ENCODE results near the gene AKR1E2. TPM values are rescaled to one million over a fixed set of nuclear protein-coding genes. Genes with fewer than 3 reads are reported as not detected.

AKR1E2 gene
- total and polyA plus RNA-seq, 2 of the 8 experiments (the other 6 are each of a cell fraction or from before 2014, with no cell fraction given), result 2.6 to 3.5 TPM

DNA sequence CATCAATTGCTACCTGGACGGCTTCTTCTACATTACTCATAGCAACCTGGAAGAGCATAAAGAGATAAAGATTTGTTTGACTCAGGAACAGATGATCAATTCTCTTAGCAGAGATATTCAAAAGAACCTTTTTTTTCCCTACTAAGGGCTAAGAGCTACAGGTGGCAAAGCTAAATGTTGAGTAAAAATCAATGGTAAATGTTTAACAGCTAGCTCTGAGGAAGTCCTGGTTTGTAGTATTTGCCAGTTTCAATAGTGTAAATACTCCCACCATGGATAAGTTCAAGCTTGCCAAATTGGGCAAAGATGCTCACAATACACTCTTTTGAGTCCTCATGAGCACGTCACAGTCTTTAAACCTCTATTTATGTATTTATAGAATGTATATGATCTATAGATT, 64.0 kb downstream of the AKR1E2 start:
- Histone ChIP-seq H3K79me1 (ENCODE audit: low read depth, low read length) (no peaks in the 10 kb centered on the region), H3K27me3 (replicated peaks in 1 of 4; ENCODE audit: control insufficient read depth in 3 of 4, extremely low read depth in 1 of 4, insufficient read depth in 3 of 4, low read length in 3 of 4) (no peaks in the 10 kb centered on the region), H2AK5ac (ENCODE audit: low read depth, low read length) (no peak overlapping the region), H2BK20ac (ENCODE audit: low read length) (no peak overlapping the region), H3K27ac (ENCODE audit: low read depth, low read length) (no peak overlapping the region), H3K9me3 (ENCODE audit: insufficient read depth in 2 of 2, low read depth in 1 of 2, low read length in 1 of 2) (no peaks in the 10 kb centered on the region), H3K56ac (replicated peaks; ENCODE audit: insufficient read length, low read depth, low read length) (no peak overlapping the region), H3K23me2 (ENCODE audit: low read depth, low read length) (no peaks in the 10 kb centered on the region), H3K14ac (ENCODE audit: insufficient read length) (no peak overlapping the region), H3K4me3 (ENCODE audit: extremely low read depth in 1 of 4, insufficient read depth in 2 of 4, low read depth in 3 of 4, low read length in 4 of 4) (no peak overlapping the region), H2BK120ac (replicated peaks; ENCODE audit: low read depth, low read length) (no peak overlapping the region), H3K23ac (ENCODE audit: insufficient read length) (no peak overlapping the region), H2BK15ac (ENCODE audit: low read length) (no peak overlapping the region), H3K79me2 (ENCODE audit: control insufficient read depth in 1 of 2, insufficient read depth in 2 of 2, low read length in 2 of 2) (no peaks in the 10 kb centered on the region), H4K5ac (ENCODE audit: insufficient read length, low read depth, low read length) (no peak overlapping the region), H3K18ac (ENCODE audit: extremely low read depth, low read length) (no peak overlapping the region), H4K20me1 (replicated peaks in 1 of 2; ENCODE audit: control insufficient read depth in 1 of 2, insufficient read depth in 2 of 2, low read length in 2 of 2) (no peaks in the 10 kb centered on the region), H2BK12ac (ENCODE audit: low read depth, low read length) (no peak overlapping the region), H4K8ac (ENCODE audit: extremely low read depth, insufficient read depth, low read length) (no peak overlapping the region), H2AFZ (ENCODE audit: low read length) (no peak overlapping the region), H3K4ac (replicated peaks; ENCODE audit: insufficient read length, low read depth, low read length) (no peak overlapping the region), H3K4me2 (ENCODE audit: insufficient read depth in 1 of 2, low read depth in 2 of 2, low read length in 2 of 2) (no peak overlapping the region), H3K9ac (replicated peaks in 1 of 4; ENCODE audit: extremely low read depth in 1 of 4, low read depth in 3 of 4, low read length in 3 of 4) (no peak overlapping the region), H2BK5ac (ENCODE audit: low read depth, low read length) (no peak overlapping the region), H3K36me3 (ENCODE audit: control insufficient read depth in 2 of 4, insufficient read depth in 4 of 4, low read length in 3 of 4) (no peaks in the 10 kb centered on the region), H3K4me1 (replicated peaks in 1 of 4; ENCODE audit: control insufficient read depth in 3 of 4, insufficient read depth in 4 of 4, low read length in 3 of 4) (no peaks in the 10 kb centered on the region), H4K91ac (replicated peaks; ENCODE audit: insufficient read length, low read length) (no peak overlapping the region)
- DNase-seq (ENCODE audit: low read depth in 1 of 2, low spot score in 2 of 2) (no peak), FAIRE-seq (no peak)
- ChIA-PET POLR2A (ENCODE audit: partially characterized antibody) (no interaction called here), CTCF (ENCODE audit: partially characterized antibody) (interaction anchor here (0.5 to 1.6 kb wide), 3 partner anchors 15 to 467 kb away, joined by 3 to 5 read pairs (median 4); no protein-coding TSS in a partner anchor)
- 89% methylated on average over 2 of the region's 2 CpGs; no CpG with 5 or more reads in 1 of the 2 experiments for WGBS, 2 experiments (ENCODE audit: extremely low coverage in 1 of 2, insufficient coverage in 1 of 2, insufficient read length in 1 of 2, insufficient replicate concordance in 2 of 2, low coverage in 1 of 2, low lambda C conversion rate in 2 of 2, missing lambda C conversion rate in 1 of 2)
- TF ChIP-seq PHF8 (conservative IDR thresholded peaks at IDR 0.05; ENCODE audit: low read depth, low read length) (no peak), ASH2L (IDR thresholded peaks at IDR 0.05; ENCODE audit: low read length) (no peak), SIX5 (IDR thresholded peaks at IDR 0.05; ENCODE audit: low read depth, low read length) (no peak), SRF (IDR thresholded peaks at IDR 0.05; ENCODE audit: low read depth, low read length) (no peak), ZNF274 (IDR thresholded peaks at IDR 0.05; ENCODE audit: borderline replicate concordance, extremely low read depth, low read length) (no peak), TAF7 (optimal IDR thresholded peaks at IDR 0.05; ENCODE audit: borderline replicate concordance, low read depth, low read length) (no peak), RNF2 (IDR thresholded peaks at IDR 0.05; ENCODE audit: borderline replicate concordance, low read depth, low read length, missing control alignments, poor library complexity, severe bottlenecking) (no peak), POLR2A (IDR thresholded peaks at IDR 0.05; ENCODE audit: control extremely low read depth in 1 of 2, low read depth in 2 of 2, low read length in 2 of 2) (no peak), SIRT6 (IDR thresholded peaks at IDR 0.05; ENCODE audit: low read length) (no peak), RFX5 (IDR thresholded peaks at IDR 0.05; ENCODE audit: borderline replicate concordance, low read depth, low read length) (no peak), EP300 (IDR thresholded peaks at IDR 0.05; ENCODE audit: borderline replicate concordance in 1 of 2, low read depth in 2 of 2, low read length in 2 of 2) (no peak), JUN (IDR thresholded peaks at IDR 0.05; ENCODE audit: low read depth, low read length) (no peak), SP4 (IDR thresholded peaks at IDR 0.05; ENCODE audit: low read length) (no peak), SIN3A (conservative IDR thresholded peaks at IDR 0.05 in 1 of 2, IDR thresholded peaks at IDR 0.05 in 1 of 2; ENCODE audit: low read depth in 1 of 2, low read length in 2 of 2) (no peak), SAP30 (IDR thresholded peaks at IDR 0.05; ENCODE audit: insufficient read depth, insufficient replicate concordance, low read length) (no peak)
